Nephron progenitor cell (in vitro differentiated cells): ENCODE measurements around the gene OTOGL.

Source experiments
- DNase-seq: peaks from one replicate; pipeline ENCODE4 v3.0.0; 2021
- H3K27ac Mint-ChIP-seq: 2 replicates; pipeline ENCODE4 v1.8.0; 2021; ENCODE audit warnings: mild to moderate bottlenecking, moderate library complexity, mixed read lengths
- H3K27me3 Mint-ChIP-seq: 2 replicates; pipeline ENCODE4 v1.8.0; 2021; ENCODE audit warnings: mild to moderate bottlenecking, low read depth, mixed read lengths; ENCODE audit not compliant: poor library complexity
- H3K36me3 Mint-ChIP-seq: 2 replicates; pipeline ENCODE4 v1.8.0; 2021; ENCODE audit warnings: low read depth, mixed read lengths
- H3K4me1 Mint-ChIP-seq: 2 replicates; pipeline ENCODE4 v1.8.0; 2021; ENCODE audit warnings: mixed read lengths
- H3K4me3 Mint-ChIP-seq: 2 replicates; pipeline ENCODE4 v1.8.0; 2021; ENCODE audit warnings: mild to moderate bottlenecking, moderate library complexity, mixed read lengths
- H3K9me3 Mint-ChIP-seq: 2 replicates; pipeline ENCODE4 v1.8.0; 2021; ENCODE audit warnings: mild to moderate bottlenecking, moderate library complexity, mixed read lengths
- TF ChIP-seq, protein P1 (sequence below): fragments of 200-600 bp; sonication (generic); IDR thresholded peaks from 2 replicates; pipeline ENCODE4 v1.5.0; 2021; ENCODE audit warnings: antibody characterized with exemption

The OTOGL gene

GRCh38 chr12:80332827-80333226 is 233.5 kb downstream of the OTOGL start:
- Mint-ChIP-seq H3K27me3 (peaks cover 5% of the 10 kb centered on the region), H3K4me3 (no peak overlapping the region), H3K36me3 (no peaks in the 10 kb centered on the region), H3K9me3 (no peaks in the 10 kb centered on the region), H3K4me1 (no peaks in the 10 kb centered on the region), H3K27ac (no peak overlapping the region)
- TF ChIP-seq, protein P1, sequence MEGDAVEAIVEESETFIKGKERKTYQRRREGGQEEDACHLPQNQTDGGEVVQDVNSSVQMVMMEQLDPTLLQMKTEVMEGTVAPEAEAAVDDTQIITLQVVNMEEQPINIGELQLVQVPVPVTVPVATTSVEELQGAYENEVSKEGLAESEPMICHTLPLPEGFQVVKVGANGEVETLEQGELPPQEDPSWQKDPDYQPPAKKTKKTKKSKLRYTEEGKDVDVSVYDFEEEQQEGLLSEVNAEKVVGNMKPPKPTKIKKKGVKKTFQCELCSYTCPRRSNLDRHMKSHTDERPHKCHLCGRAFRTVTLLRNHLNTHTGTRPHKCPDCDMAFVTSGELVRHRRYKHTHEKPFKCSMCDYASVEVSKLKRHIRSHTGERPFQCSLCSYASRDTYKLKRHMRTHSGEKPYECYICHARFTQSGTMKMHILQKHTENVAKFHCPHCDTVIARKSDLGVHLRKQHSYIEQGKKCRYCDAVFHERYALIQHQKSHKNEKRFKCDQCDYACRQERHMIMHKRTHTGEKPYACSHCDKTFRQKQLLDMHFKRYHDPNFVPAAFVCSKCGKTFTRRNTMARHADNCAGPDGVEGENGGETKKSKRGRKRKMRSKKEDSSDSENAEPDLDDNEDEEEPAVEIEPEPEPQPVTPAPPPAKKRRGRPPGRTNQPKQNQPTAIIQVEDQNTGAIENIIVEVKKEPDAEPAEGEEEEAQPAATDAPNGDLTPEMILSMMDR, result no peak
- DNase-seq, result no peak

DNA sequence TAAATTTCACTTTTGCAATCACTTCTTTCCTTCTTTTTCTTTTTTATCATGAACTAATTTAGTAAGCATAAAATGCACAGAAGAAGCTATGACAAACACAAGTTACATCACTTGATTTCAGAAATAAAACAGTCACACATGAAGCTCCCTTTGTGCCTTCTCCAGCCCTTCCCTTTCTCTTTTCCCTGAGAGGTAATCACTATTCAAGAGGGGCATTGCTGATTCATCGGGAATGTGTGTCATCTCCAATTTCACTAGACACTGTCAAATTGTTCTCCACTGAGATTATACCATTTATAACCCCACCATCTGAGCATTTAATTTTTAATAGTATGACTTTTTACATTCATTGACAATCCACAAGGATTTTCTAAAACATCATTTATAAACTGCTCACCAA is 253.1 kb downstream of the OTOGL start:
- Mint-ChIP-seq H3K27ac (no peak overlapping the region), H3K4me3 (no peak overlapping the region), H3K9me3 (no peaks in the 10 kb centered on the region), H3K27me3 (peaks cover 4% of the 10 kb centered on the region), H3K36me3 (no peaks in the 10 kb centered on the region), H3K4me1 (no peaks in the 10 kb centered on the region)
- DNase-seq, result no peak
- TF ChIP-seq, protein P1, result no peak

GRCh38 chr12:80353254-80353653 is 253.9 kb downstream of the OTOGL start:
- Mint-ChIP-seq H3K4me1 (no peaks in the 10 kb centered on the region), H3K27me3 (peaks cover 4% of the 10 kb centered on the region), H3K4me3 (no peak overlapping the region), H3K27ac (no peak overlapping the region), H3K36me3 (no peaks in the 10 kb centered on the region), H3K9me3 (no peaks in the 10 kb centered on the region)
- TF ChIP-seq, protein P1, result no peak
- DNase-seq, result no peak

- TF ChIP-seq, protein P1, result no peak
- H3K27me3 Mint-ChIP-seq, result no peaks in the 10 kb centered on the region
- H3K4me3 Mint-ChIP-seq, result no peak overlapping the region
- no peaks in the 10 kb centered on the region for H3K36me3 Mint-ChIP-seq
- no peak for DNase-seq
- H3K9me3 Mint-ChIP-seq, result no peaks in the 10 kb centered on the region
- no peaks in the 10 kb centered on the region for H3K4me1 Mint-ChIP-seq
- H3K27ac Mint-ChIP-seq, result no peak overlapping the region
Observed at GRCh38 chr12:80356097-80356496, 256.8 kb downstream of the OTOGL start.

GRCh38 chr12:80359703-80360102 is 260.4 kb downstream of the OTOGL start:
- DNase-seq, result no peak
- Mint-ChIP-seq H3K4me3 (no peak overlapping the region), H3K9me3 (peaks cover 8% of the 10 kb centered on the region), H3K4me1 (no peaks in the 10 kb centered on the region), H3K27ac (no peak overlapping the region), H3K36me3 (no peaks in the 10 kb centered on the region), H3K27me3 (no peaks in the 10 kb centered on the region)
- TF ChIP-seq, protein P1, result no peak

DNA sequence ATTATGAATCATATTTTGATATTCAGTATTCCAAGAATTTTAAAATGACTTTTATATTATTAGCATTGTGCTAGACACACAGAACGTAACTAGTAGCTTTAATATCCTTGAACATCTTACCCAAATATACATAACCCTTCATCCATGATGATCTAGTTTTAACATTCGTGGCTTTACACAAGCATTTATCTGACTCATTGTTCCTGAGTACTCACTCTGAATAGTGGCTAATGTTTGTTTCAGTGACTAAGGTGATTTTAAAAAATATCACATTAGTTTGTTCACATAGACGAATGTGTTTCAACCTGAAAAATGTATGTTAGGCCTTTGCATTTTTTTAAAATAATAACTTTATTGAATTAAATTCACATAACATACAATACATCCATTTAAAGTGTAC is 264.7 kb downstream of the OTOGL start:
- H3K27ac Mint-ChIP-seq, result no peak overlapping the region
- H3K9me3 Mint-ChIP-seq, result peaks cover 8% of the 10 kb centered on the region
- no peaks in the 10 kb centered on the region for H3K36me3 Mint-ChIP-seq
- TF ChIP-seq, protein P1, result no peak
- DNase-seq, result no peak
- H3K4me3 Mint-ChIP-seq, result no peak overlapping the region
- no peaks in the 10 kb centered on the region for H3K27me3 Mint-ChIP-seq
- H3K4me1 Mint-ChIP-seq, result no peaks in the 10 kb centered on the region
